HG03571 (cell line): Measurements from ENCODE around the gene ANO4.
"Not testable (repeated sequence)": the region's sequence is repeated elsewhere in the genome, so short reads cannot be mapped to it uniquely, and the experiment has no call there.

Experiments
- ATAC-seq: cut with Tn5 transposase; IDR thresholded peaks from one replicate; pipeline ENCODE4 v1.9.1; 2021; ENCODE audit not compliant: unreplicated experiment

Gene ANO4

DNA sequence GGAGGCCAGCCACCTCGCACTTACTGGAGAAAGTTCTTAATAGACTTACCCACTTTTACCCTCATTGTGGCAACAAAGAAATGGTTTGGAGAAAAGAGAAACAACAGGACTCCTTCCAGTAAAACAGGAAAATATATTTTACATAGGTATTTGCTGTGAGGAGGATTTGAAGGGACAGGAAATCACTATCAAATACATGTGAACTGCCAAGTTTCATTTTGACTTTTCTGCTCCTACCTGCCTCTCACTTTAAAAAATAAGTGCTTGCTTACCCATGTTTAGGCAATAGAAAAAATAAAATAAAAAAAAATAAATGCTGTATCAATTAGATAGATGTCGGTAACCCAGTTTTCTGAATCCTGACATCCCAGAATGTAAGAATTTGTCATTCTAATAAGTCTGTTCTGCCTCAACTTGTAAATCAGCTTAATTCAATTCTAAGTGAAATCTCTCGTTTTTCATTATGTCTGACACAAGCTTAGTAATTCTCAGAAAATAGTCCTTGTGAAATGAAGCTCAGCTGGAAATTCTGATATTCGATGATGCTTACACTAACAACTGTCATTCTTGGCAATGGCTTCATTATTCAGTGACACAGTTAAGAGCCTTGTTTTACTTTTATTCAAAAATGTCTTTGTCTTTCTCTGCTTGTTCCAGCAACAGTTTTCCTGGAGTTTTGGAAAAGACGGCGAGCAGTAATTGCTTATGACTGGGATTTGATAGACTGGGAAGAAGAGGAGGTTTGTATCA is 284.1 kb downstream of the ANO4 start:
- ATAC-seq: no peak

DNA sequence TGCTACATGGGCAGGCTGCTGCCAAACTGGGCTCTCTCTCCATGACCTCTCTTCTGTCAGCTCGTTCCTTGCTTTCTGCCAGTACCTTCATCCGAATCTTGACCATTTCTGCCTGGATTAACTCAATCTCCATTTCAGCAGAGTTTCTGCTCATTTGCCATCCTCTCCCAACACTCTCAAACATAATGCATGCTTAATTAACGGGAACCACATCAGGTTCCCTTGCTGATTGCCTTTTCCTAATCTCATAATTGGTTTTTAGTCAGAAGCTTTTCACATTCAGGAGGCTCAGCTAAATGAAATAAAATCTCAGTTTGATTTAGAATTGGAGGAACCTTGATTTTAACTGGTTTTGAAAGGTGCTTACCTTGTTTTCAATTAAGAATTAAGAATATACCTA is 288.1 kb downstream of the ANO4 start:
- ATAC-seq: no peak

DNA sequence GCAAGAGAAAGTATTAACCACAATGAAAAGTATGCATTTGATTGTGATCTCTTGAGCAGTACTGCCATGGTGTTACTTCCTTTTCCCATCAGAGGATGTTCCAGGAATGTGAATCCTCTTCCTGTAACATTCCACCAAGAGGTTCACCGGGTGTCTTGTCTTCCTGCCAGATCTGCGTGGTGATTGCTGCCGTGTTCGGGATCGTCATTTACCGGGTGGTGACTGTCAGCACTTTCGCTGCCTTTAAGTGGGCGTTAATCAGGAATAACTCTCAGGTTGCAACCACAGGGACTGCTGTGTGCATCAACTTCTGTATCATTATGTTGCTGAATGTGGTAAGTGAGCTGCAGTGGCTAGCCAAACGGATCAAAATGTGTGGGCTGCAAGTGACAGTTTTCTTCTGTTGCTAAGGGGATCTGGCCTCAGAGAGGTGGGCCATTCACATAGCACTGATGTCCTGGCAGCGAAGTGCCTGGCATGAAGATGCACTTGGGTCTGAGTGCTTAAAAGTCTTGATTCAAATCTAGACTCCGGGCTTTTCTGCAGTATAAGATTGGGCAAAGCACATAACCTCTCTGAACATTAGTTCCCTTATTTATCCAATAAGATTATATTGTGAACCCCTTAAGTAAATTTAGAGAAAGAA is 292.0 kb downstream of the ANO4 start:
- no peak for ATAC-seq

DNA sequence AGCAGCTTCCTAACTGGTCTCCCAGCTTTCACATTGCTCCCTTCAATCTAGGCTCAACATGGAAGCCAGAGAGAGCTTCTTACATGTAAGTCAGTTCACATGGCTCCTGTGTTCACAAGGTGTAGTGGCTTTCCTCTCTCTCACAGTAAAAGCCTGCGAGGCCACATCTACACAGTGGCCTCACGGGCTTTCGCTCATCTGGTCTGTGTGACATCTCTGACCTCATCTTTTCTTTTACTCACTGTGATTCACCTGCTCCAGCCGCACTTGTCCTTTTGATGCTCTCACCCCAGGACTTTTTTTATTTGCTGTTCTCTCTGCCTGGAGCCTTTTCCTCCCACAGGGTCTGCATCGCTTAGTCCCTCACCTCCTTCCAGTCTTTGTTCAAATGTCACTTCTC is 293.3 kb downstream of the ANO4 start:
- no peak for ATAC-seq

DNA sequence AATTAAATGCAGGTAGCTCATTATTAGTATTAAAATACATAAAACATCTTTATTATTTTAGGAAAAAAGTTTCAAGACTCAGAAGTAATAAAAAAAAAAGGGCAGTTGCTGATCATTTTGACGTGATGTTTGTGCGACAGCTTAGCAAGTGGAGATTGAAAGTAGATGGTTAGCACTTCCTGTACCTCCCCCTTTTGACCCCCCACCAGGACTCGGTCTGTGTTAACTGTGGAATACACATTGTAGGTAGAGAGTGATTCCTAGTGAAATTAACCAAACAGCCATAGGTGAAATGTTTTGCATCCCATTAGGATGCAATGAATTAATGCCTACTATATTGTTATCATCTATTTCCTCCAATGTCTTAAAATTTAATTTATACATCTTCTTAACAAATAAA is 294.7 kb downstream of the ANO4 start:
- ATAC-seq: no peak

- ATAC-seq: not testable (repeated sequence)
Observed at GRCh38 chr12:101090222-101090621, 295.6 kb downstream of the ANO4 start.

GRCh38 chr12:101097829-101098580 is 303.4 kb downstream of the ANO4 start:
- ATAC-seq: no peak

DNA sequence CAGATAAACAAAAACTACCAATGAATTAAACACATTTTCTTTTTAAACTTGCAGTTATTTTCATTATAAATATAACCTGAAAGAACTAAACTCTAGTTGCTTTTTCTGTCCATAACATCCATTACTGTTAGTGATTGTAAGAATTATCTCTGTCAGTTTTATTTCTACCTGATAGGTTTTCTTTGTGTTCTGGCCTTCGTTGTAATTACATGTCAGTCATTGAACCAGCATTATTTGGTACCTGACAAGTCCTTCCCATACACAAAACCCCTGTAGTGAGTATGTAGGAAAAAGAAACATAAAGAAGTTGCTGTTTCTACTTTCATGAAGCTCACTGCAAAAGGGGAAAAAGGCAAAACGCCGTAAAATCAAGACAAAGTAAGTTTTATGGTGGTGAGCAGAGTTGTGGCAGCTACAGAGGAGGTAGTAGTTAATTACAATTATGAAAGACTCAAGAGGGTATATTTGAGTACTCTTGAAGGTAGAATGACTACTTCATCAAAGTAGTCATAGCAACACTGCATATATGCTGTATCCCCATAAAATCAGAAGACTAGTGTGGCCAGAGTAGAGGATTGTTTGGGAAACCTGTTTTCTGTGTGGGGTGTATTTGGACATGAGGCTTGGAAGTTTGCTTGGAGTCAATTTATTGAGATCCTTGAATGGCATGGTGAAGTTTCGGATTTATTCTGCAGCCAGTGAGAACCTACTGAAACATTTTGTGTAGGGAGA is 312.6 kb downstream of the ANO4 start:
- ATAC-seq: no peak

DNA sequence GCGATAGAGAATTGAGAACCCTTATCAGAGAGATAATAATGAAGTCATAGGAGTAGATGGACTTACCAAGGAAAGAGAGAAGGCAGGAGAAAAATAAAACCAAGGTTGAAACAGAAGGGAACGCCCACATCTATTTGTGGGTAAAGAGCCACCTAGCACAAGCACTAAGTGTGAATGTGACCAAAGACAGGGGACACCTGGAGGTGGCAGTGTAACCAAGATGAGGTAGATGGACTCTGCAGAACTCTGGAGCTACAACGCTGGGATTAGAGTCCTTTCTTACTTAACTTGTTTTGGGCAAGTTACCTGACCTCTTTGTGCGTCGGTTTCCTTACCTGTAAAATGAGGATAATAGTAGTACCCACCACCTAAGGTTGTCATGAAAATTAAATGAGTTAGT is 313.6 kb downstream of the ANO4 start:
- ATAC-seq: no peak

DNA sequence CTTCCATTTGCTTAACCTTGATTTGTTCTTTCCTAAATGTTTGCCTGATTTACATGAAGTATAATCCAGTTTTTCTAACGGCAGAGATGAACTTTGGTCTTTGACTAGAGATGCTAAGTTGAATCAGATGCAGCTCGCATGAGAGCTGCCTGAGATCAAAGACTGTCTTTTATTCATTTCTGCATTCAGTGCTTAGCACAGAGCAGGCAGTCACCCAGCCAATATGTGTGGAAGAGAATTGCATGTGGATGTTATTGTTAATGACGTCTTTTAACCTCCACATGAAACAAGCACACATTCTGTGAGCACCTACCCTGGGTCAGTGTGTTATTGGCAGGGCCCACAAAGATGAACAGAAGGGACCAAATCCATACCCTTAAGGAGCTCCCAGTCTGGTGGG is 316.3 kb downstream of the ANO4 start:
- ATAC-seq: no peak

- no peak for ATAC-seq
Observed at GRCh38 chr12:101111441-101111840, 316.9 kb downstream of the ANO4 start.

DNA sequence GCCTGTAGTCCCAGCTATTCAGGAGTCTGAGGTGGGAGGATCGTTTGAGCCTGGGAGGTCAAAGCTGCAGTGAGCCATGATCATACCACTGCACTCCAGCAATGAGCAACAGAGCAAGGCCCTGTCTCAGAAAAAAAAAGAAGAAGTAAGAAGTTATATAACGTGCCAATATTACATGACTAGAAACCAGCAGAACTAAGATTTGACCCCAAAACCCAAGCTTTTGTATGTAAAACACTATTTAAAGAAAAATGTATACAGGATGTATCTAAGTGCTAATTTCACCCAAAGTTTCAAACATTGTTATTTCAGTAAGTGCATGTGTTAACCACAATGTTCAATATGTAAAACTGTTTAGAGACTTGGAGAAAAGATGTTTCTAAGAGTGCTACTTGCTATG is 320.8 kb downstream of the ANO4 start:
- no peak for ATAC-seq

- no peak for ATAC-seq
Observed at GRCh38 chr12:101116911-101117310, 322.3 kb downstream of the ANO4 start.

DNA sequence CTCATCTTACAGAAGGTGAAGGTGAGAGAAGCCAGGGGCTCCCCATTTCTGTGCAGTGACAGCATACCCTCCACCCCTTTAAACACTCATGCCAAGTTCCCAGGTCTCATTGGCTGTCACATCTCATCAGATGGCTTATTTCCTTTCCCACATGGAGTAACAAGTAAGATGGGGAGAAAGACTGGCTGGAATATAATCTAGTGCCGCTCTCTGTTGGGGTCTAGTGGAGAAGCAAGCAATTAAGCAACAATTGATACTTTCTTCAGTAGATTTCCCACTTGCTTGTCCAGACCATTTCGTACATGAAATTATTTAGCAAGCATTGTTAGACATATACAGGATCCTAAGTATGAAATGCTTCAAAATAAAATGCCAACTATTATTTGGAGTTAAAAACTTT is 323.3 kb downstream of the ANO4 start:
- ATAC-seq: no peak

- ATAC-seq: no peak
Observed at GRCh38 chr12:101127521-101128219, 333.1 kb downstream of the ANO4 start.

DNA sequence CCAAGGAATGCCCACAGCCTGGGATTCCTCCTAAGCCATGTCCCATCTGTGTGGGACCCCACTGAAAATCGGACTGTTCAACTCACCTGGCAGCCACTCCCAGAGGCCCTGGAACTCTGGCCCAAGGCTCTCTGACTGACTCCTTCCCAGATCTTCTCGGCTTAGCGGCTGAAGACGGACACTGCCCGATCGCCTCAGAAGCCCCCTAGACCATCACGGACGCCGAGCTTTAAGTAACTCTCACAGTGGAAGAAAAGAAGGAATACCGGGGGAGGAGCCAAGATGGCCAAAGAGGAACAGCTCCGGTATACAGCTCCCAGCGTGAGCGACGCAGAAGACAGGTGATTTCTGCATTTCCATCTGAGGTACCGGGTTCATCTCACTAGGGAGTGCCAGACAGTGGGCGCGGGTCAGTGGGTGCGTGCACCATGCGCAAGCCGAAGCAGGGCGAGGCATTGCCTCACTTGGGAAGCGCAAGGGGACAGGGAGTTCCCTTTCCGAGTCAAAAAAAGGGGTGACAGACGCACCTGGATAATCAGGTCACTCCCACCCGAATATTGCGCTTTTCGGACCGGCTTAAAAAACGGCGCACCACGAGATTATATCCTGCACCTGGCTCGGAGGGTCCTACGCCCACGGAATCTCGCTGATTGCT is 351.3 kb downstream of the ANO4 start:
- ATAC-seq: not testable (repeated sequence)

DNA sequence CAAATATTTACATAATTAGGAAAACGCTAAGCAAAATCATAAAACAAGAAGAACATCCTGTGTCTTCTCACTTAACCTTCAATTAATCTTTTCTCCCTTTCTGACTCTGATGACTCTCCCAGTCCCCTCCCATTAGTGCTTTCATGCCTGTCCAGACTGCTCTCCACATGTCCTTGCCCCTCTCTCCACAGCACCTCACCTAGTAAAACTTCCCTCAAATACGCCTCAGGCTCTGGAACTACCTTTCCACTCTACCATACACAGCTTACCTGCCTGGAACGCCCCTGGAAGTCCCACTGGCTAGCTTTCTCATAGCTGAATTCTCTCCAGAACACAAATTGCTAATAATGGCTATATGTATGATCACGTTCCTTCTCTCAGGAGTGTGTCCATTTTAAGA is 370.7 kb downstream of the ANO4 start:
- ATAC-seq: no peak

DNA sequence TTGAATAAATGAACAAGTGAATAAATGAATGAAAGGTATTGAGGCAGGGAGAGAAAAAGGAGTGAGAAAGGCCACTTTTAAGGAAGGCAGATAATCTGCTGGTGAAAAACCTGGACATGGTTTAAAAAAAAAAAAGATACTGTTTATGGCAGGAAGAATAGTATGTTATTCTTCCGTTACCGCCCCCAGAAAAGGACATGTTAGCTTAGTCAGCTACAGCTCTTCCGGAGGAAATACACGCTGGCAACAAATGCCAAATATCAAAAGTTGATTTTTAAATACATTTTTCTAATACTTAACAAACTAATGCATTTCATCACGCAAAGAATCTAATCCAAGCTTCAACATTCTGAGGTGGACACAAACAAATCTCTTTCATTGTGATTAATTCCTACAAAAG is 372.3 kb downstream of the ANO4 start:
- ATAC-seq: no peak

DNA sequence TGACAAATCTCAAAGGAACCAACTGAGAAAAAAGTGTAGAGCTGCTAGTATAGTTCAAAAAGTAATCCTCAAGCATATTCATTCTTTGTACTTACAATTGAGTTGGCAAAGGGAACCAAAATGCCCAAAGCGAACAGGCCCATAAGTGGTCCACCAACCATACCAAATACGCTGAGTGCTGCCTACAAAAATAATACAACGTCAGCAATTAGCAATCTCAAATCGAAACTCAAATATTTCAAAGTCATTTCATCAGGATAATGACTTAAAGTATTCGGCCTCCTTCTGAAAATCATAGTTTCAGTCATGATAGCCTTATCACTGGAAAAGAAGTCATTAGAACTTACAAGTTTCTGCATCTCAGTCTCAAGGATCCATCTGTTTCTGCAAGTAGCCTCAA is 373.4 kb downstream of the ANO4 start:
- ATAC-seq: no peak

GRCh38 chr12:101172316-101172715 is 377.7 kb downstream of the ANO4 start:
- ATAC-seq: no peak
